OCI-LY3 (cell line): ENCODE data around the gene RSPH1.

ENCODE experiments used
- H2AFZ ChIP-seq: fragments of 200-600, 300-600 bp; shearing (Covaris generic); 2 replicates; pipeline ENCODE4 v1.6.0; 2014; ENCODE audit warnings: antibody characterized with exemption, low read depth, low read length
- H3K27ac ChIP-seq: fragments of 200-600, 300-600 bp; sonication (generic); 2 replicates; pipeline ENCODE4 v1.5.1; 2014; ENCODE audit warnings: mild to moderate bottlenecking, low read length, moderate library complexity, mixed read lengths
- H3K27me3 ChIP-seq: fragments of 200-600, 300-600 bp; sonication (generic); 2 replicates; pipeline ENCODE4 v1.6.1; 2014; ENCODE audit warnings: low read depth, low read length, mixed read lengths
- H3K36me3 ChIP-seq: fragments of 200-600, 300-600 bp; sonication (generic); replicated peaks from 2 replicates; pipeline ENCODE3; 2014; ENCODE audit warnings: low read depth, low read length, mixed read lengths
- H3K4me1 ChIP-seq: fragments of 300-600, 200-600 bp; sonication (generic); 2 replicates; pipeline ENCODE4 v1.6.1; 2014; ENCODE audit warnings: low read length, mixed read lengths
- H3K4me2 ChIP-seq: fragments of 200-600, 300-600 bp; sonication (generic); 2 replicates; pipeline ENCODE4 v1.6.1; 2014; ENCODE audit warnings: low read length, mixed read lengths
- H3K4me3 ChIP-seq: fragments of 300-600, 200-600 bp; sonication (generic); 2 replicates; pipeline ENCODE4 v1.5.1; 2014; ENCODE audit warnings: antibody characterized with exemption, mild to moderate bottlenecking, low read length, moderate library complexity
- H3K79me2 ChIP-seq: fragments of 300-600, 200-600 bp; shearing (Covaris generic); 2 replicates; pipeline ENCODE4 v1.6.1; 2014; ENCODE audit warnings: mild to moderate bottlenecking, low read length, mixed read lengths
- H3K9ac ChIP-seq: fragments of 300-600, 200-600 bp; shearing (Covaris generic); 2 replicates; pipeline ENCODE4 v1.6.0; 2014; ENCODE audit warnings: mild to moderate bottlenecking, low read length, moderate library complexity
- H3K9me3 ChIP-seq: fragments of 200-600, 300-600 bp; shearing (Covaris generic); 2 replicates; pipeline ENCODE4 v1.6.1; 2014; ENCODE audit warnings: low read length, mixed read lengths; ENCODE audit not compliant: insufficient read depth
- H4K20me1 ChIP-seq: fragments of 200-600, 300-600 bp; sonication (generic); 2 replicates; pipeline ENCODE4 v1.6.1; 2016; ENCODE audit warnings: low read length, mixed read lengths; ENCODE audit not compliant: insufficient read depth
- CTCF ChIP-seq: fragments of 200-600, 300-600 bp; sonication (generic); IDR thresholded peaks from 2 replicates; pipeline ENCODE4 v1.5.1; 2014; ENCODE audit warnings: antibody characterized with exemption, low read length, low read depth
- EZH2phosphoT487 ChIP-seq: fragments of 200-600 bp; shearing (Covaris generic); IDR thresholded peaks from 2 replicates; pipeline ENCODE4 v1.6.1; 2018; ENCODE audit warnings: antibody characterized with exemption, mixed run types, low read depth

RSPH1 gene

GRCh38 chr21:42475526-42476387, 20.3 kb downstream of the RSPH1 start:
- peak overlapping the region; percentile 83 for H3K4me2 ChIP-seq
- no peak overlapping the region for H3K4me3 ChIP-seq
- H4K20me1 ChIP-seq, result no peaks in the 10 kb centered on the region
- H3K9me3 ChIP-seq, result no peaks in the 10 kb centered on the region
- H3K36me3 ChIP-seq, result no peaks in the 10 kb centered on the region
- no peaks in the 10 kb centered on the region for H3K79me2 ChIP-seq
- no peak for TF ChIP-seq EZH2phosphoT487
- TF ChIP-seq CTCF, result no peak
- H3K27me3 ChIP-seq, result 0 out of 2 replicates have a peak, but pooled peaks cover 4% of the 10 kb centered on the region
- peaks cover 85% of the 10 kb centered on the region for H3K4me1 ChIP-seq
- no peak overlapping the region for H3K27ac ChIP-seq
- H3K9ac ChIP-seq, result no peak overlapping the region; the same call in 1 of the 2 replicates
- no peak overlapping the region for H2AFZ ChIP-seq

GRCh38 chr21:42475036-42475435, 21.0 kb downstream of the RSPH1 start:
- 0 out of 2 replicates have a peak, but pooled peaks cover 4% of the 10 kb centered on the region for H3K27me3 ChIP-seq
- peak overlapping the region; percentile 19; the same call in 1 of the 2 replicates for H3K9ac ChIP-seq
- TF ChIP-seq EZH2phosphoT487 (no peak), CTCF (no peak)
- H2AFZ ChIP-seq, result no peak overlapping the region
- H3K4me3 ChIP-seq, result peak overlapping the region; percentile 51
- H3K4me2 ChIP-seq, result peak overlapping the region; percentile 83
- 0 out of 2 replicates have a peak overlapping the region, but pooled peaks have one; percentile 22 for H3K27ac ChIP-seq
- H3K36me3 ChIP-seq, result no peaks in the 10 kb centered on the region
- H3K9me3 ChIP-seq, result no peaks in the 10 kb centered on the region
- no peaks in the 10 kb centered on the region for H3K79me2 ChIP-seq
- no peaks in the 10 kb centered on the region for H4K20me1 ChIP-seq
- H3K4me1 ChIP-seq, result peaks cover 89% of the 10 kb centered on the region

- H3K9me3 ChIP-seq, result no peaks in the 10 kb centered on the region
- peak overlapping the region; percentile 20; the same call in 1 of the 2 replicates for H3K27ac ChIP-seq
- no peak overlapping the region for H3K9ac ChIP-seq
- H4K20me1 ChIP-seq, result no peaks in the 10 kb centered on the region
- H2AFZ ChIP-seq, result no peak overlapping the region
- TF ChIP-seq CTCF, result no peak
- no peak for TF ChIP-seq EZH2phosphoT487
- 0 out of 2 replicates have a peak, but pooled peaks cover 2% of the 10 kb centered on the region for H3K27me3 ChIP-seq
- no peaks in the 10 kb centered on the region for H3K36me3 ChIP-seq
- H3K79me2 ChIP-seq, result no peaks in the 10 kb centered on the region
- peak overlapping the region; percentile 51 for H3K4me3 ChIP-seq
- peaks cover 88% of the 10 kb centered on the region for H3K4me1 ChIP-seq
- H3K4me2 ChIP-seq, result peak overlapping the region; percentile 83
These were observed 21.8 kb downstream of the RSPH1 start for GRCh38 chr21:42474043-42474831.
